ENCODE results near the gene MAPK7.

MAPK7 gene

GRCh38 chr17:19424934-19425868 lies 46.9 kb downstream of the MAPK7 start:
- no peak for DNase-seq

- no peak for DNase-seq
Observed at GRCh38 chr17:19426631-19427030, 48.3 kb downstream of the MAPK7 start.

GRCh38 chr17:19431691-19432090 lies 53.4 kb downstream of the MAPK7 start:
- no peak for DNase-seq

Measured in activated T-cell treated with anti-CD3 and anti-CD28 coated beads, Interleukin-2, amount 50 U/mL, for 1 hour (primary cell).